ENCODE data around the gene S100A10.

Gene S100A10

DNA sequence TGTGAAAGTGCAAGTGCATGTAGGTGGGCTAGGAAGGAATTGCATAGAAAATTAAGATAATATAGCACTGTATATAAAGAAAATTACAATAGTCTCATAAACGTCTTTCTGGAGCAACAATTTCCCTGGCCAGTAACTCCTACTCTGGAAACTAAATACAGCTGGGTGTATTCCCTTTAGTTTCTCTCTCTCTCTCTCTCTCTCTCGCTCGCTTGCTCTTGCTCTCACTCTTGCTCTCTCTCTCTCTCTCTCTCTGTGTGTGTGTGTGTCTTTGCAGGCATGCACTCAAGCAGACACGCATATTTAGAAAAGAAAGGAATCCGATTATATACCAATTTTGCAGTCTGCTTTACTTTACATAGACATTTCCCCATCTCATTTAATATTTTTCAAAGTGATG lies 14.7 kb downstream of the S100A10 start:
- Histone ChIP-seq H3K9me3 (ENCODE audit: low read depth, low read length) (no peaks in the 10 kb centered on the region), H3K9ac (ENCODE audit: insufficient read length) (no peak overlapping the region), H3K36me3 (ENCODE audit: insufficient read depth, low read length) (no peaks in the 10 kb centered on the region), H3K27ac (no peak overlapping the region), H3K4me3 (no peak overlapping the region)
- DNase-seq (ENCODE audit: low read depth, low spot score) = no peak
- no peak for TF ChIP-seq POLR2AphosphoS5 (IDR thresholded peaks at IDR 0.05; ENCODE audit: borderline replicate concordance, low read depth, low read length)
- no peak for TF ChIP-seq EZH2 (IDR thresholded peaks at IDR 0.05)
- TF ChIP-seq FOXP2 (optimal IDR thresholded peaks at IDR 0.05; ENCODE audit: control extremely low read depth, extremely low read length, insufficient read depth) = no peak

DNA sequence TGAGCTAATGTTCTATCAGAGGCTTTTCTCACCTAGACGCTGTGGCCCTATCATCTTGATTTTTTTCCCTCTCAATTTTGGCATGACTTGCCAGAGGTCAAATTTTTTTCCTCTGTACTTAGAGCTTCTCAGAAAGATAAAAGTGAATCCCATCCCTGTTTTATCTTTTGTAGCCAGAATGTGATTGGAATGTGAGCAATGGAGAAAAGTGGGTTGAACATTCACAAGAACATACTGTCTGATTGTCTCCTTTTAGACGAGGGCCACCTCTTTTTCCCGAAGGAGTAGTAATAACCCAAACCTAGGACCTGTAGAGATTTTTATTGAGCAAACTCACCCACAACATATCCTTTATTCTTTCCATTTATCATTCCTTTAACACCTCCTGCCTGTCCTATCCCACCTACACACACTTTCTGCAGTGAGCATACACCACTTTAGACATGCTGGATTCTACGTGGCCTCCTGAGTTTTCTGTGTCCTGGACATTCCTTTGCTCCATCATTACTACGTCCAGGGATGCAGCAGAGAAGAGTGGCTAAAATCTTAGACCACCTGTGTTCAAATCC lies 15.9 kb downstream of the S100A10 start:
- no peak overlapping the region for H3K27ac ChIP-seq

DNA sequence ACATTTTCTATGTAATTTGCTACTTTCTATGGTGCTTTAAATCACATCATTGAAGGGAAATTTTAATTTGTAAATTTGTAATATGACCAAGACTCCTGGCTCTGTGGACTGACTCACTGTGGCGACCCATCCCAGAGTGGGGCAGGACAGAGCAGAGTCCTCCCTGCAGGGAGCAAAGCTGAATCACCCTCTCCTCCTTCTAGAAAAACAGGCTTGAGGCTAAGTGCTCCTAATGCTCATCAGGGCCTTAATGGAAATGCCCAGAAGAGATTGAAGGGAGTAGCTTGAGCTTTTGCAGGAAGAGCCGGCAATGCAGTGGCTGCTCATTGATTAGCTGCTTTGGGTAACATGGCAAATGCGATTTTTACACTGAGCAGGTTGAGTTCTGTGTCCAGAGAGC lies 16.8 kb downstream of the S100A10 start:
- no peak for DNase-seq (ENCODE audit: low read depth, low spot score)
- H3K4me3 ChIP-seq = no peak overlapping the region
- no peak overlapping the region for H3K27ac ChIP-seq
- H3K9ac ChIP-seq (ENCODE audit: insufficient read length) = no peak overlapping the region
- H3K9me3 ChIP-seq (ENCODE audit: low read depth, low read length) = no peaks in the 10 kb centered on the region
- H3K36me3 ChIP-seq (ENCODE audit: insufficient read depth, low read length) = no peaks in the 10 kb centered on the region
- TF ChIP-seq POLR2AphosphoS5 (IDR thresholded peaks at IDR 0.05; ENCODE audit: borderline replicate concordance, low read depth, low read length) (no peak), FOXP2 (optimal IDR thresholded peaks at IDR 0.05; ENCODE audit: control extremely low read depth, extremely low read length, insufficient read depth) (no peak), EZH2 (IDR thresholded peaks at IDR 0.05) (no peak)

More for the DNA sequence above, 15.9 kb downstream of the S100A10 start:
- Histone ChIP-seq H3K4me3 (no peak overlapping the region), H3K36me3 (ENCODE audit: insufficient read depth, low read length) (no peaks in the 10 kb centered on the region), H3K9me3 (ENCODE audit: low read depth, low read length) (no peaks in the 10 kb centered on the region), H3K9ac (ENCODE audit: insufficient read length) (no peak overlapping the region)
- TF ChIP-seq FOXP2 (optimal IDR thresholded peaks at IDR 0.05; ENCODE audit: control extremely low read depth, extremely low read length, insufficient read depth) = no peak
- TF ChIP-seq EZH2 (IDR thresholded peaks at IDR 0.05) = no peak
- TF ChIP-seq POLR2AphosphoS5 (IDR thresholded peaks at IDR 0.05; ENCODE audit: borderline replicate concordance, low read depth, low read length) = no peak
- no peak for DNase-seq (ENCODE audit: low read depth, low spot score)

DNA sequence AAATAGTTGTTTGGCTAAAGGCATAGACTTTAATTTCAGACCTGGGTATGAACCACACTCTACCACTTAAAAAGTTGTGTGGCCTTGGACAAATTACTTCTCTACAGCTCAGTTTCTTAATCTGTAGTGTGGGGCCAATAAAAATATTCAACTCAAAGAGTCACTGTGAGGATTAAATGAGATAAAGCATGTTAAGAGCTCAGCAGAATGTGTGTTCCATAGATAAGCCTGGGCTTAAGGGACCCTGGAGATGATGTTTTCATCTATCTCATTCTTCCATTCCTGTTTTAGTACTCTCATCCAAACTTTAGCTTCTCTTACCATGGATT lies 17.7 kb downstream of the S100A10 start:
- Histone ChIP-seq H3K36me3 (ENCODE audit: insufficient read depth, low read length) (no peaks in the 10 kb centered on the region), H3K4me3 (no peak overlapping the region), H3K9me3 (ENCODE audit: low read depth, low read length) (no peaks in the 10 kb centered on the region), H3K9ac (ENCODE audit: insufficient read length) (no peak overlapping the region), H3K27ac (no peak overlapping the region)
- no peak for TF ChIP-seq EZH2 (IDR thresholded peaks at IDR 0.05)
- no peak for TF ChIP-seq FOXP2 (optimal IDR thresholded peaks at IDR 0.05; ENCODE audit: control extremely low read depth, extremely low read length, insufficient read depth)
- no peak for TF ChIP-seq POLR2AphosphoS5 (IDR thresholded peaks at IDR 0.05; ENCODE audit: borderline replicate concordance, low read depth, low read length)
- no peak for DNase-seq (ENCODE audit: low read depth, low spot score)

DNA sequence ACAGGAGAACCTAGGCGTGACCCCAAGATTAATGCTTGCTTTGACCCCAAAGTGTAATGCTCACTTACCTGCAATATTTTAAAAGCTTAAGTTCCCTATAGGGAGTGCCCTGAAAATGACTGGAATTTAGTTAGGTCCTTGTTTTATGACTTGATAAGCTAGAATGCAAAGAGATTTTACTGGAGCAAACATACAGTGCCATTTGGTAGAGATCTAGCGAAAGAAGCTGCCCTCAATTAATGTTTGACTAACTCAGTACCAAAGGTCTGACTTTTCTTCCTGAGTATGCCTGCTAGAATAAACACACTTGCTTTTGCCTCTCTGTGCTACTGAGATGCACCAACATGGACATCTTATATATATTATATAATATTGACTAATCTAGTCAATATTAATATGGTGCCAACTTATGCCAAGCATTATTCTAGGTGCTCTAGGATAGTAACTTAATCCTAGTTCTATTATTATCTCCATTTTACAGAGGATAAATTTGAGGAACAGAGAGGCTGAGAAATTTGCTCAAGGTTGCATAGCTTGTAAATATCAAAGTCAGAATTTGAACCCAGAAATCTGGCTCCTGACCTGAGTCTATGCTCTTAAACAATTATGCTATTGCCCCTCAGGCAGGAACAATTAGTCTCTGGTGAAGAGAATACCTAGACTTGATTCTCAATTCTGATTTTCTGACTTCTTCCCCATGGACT lies 18.2 kb downstream of the S100A10 start:
- Histone ChIP-seq H3K9me3 (ENCODE audit: low read depth, low read length) (no peaks in the 10 kb centered on the region), H3K4me3 (no peak overlapping the region), H3K36me3 (ENCODE audit: insufficient read depth, low read length) (no peaks in the 10 kb centered on the region), H3K27ac (no peak overlapping the region), H3K9ac (ENCODE audit: insufficient read length) (no peak overlapping the region)
- TF ChIP-seq POLR2AphosphoS5 (IDR thresholded peaks at IDR 0.05; ENCODE audit: borderline replicate concordance, low read depth, low read length) (no peak), FOXP2 (optimal IDR thresholded peaks at IDR 0.05; ENCODE audit: control extremely low read depth, extremely low read length, insufficient read depth) (no peak), EZH2 (IDR thresholded peaks at IDR 0.05) (no peak)
- DNase-seq (ENCODE audit: low read depth, low spot score) = no peak

DNA sequence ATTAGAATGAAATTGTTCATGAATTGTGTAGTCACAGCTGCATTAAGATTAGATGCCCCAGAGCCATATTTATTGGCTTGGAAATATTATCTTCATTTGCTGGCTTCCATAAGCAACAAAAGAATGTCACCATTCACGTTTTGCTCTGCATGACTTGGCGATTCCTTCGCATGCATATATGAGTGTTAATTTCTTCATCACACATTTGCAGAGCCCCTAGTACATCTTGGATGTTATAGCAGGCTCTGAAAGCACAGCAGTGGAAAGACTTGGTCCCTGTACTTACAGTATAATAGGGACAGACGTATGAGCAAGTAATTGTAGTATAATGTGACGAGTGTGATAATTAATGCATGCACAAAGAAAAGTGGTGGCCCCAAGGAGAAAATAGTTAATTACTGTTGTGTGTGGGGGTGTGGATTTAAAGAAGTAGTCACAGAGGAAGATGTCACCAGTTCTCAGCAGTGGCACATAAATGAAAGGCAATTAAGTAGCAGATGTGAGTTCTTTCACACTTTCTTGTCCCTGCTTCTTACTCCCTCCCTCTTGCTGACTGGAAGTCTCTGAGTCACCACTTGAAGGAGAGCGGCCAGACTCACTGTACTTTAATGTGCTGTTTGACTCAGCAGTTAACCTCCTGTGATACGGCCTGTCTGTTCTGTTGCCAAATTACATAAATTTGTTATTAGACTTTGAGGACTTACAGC lies 21.0 kb downstream of the S100A10 start:
- Histone ChIP-seq H3K27ac (peak overlapping the region; percentile 49; the same call in 1 of the 2 replicates), H3K4me3 (no peak overlapping the region)
- no peak for DNase-seq (ENCODE audit: low read depth, low spot score)

DNA sequence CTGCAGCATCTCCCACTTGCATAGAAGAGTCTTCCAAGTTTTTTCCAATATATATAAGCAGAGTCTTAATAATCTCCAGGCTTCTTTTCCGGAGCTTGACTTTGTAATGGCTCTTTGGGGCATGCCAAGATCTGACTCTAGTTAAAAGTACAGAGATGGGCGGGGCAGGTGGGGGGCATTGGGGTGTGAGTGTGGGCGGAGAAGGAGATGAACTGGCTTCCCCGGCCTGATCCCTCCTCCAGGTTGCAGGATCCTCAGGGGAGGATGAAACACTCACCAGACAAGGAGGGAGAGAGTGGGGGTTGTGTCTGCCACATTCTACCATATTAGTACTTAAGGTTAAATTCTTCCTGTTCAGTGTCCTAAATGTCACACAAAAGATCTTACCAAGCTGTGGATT lies 23.0 kb downstream of the S100A10 start:
- Histone ChIP-seq H3K4me3 (no peak overlapping the region), H3K9ac (ENCODE audit: insufficient read length) (no peak overlapping the region), H3K9me3 (ENCODE audit: low read depth, low read length) (no peaks in the 10 kb centered on the region), H3K27ac (no peak overlapping the region), H3K36me3 (ENCODE audit: insufficient read depth, low read length) (no peaks in the 10 kb centered on the region)
- no peak for TF ChIP-seq FOXP2 (optimal IDR thresholded peaks at IDR 0.05; ENCODE audit: control extremely low read depth, extremely low read length, insufficient read depth)
- no peak for TF ChIP-seq EZH2 (IDR thresholded peaks at IDR 0.05)
- TF ChIP-seq POLR2AphosphoS5 (IDR thresholded peaks at IDR 0.05; ENCODE audit: borderline replicate concordance, low read depth, low read length) = no peak
- DNase-seq (ENCODE audit: low read depth, low spot score) = no peak

More for the DNA sequence above, 21.0 kb downstream of the S100A10 start:
- Histone ChIP-seq H3K9me3 (ENCODE audit: low read depth, low read length) (no peaks in the 10 kb centered on the region), H3K36me3 (ENCODE audit: insufficient read depth, low read length) (no peaks in the 10 kb centered on the region), H3K9ac (ENCODE audit: insufficient read length) (no peak overlapping the region)
- TF ChIP-seq POLR2AphosphoS5 (IDR thresholded peaks at IDR 0.05; ENCODE audit: borderline replicate concordance, low read depth, low read length) = no peak
- TF ChIP-seq EZH2 (IDR thresholded peaks at IDR 0.05) = no peak
- TF ChIP-seq FOXP2 (optimal IDR thresholded peaks at IDR 0.05; ENCODE audit: control extremely low read depth, extremely low read length, insufficient read depth) = no peak

DNA sequence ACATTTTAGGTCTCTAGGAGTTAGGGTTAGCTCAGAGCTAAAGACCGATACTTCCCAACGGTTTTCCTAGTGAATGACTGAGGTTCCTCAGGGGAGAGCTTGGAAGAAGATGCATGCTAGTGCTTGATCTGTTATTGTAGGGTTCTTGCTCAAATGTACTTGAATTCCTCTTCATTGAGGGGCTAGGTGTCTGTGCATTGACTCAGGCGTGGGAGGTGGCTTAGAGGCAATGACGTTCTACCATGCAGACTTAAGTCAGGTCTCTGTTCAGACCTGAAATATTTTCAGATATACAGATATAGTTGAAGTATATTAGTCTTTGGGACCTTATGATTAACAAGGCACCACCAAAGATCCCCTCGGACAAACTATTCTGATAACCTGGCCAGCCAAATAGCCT lies 23.5 kb downstream of the S100A10 start:
- Histone ChIP-seq H3K9ac (ENCODE audit: insufficient read length) (no peak overlapping the region), H3K4me3 (no peak overlapping the region), H3K27ac (no peak overlapping the region), H3K36me3 (ENCODE audit: insufficient read depth, low read length) (no peaks in the 10 kb centered on the region), H3K9me3 (ENCODE audit: low read depth, low read length) (no peaks in the 10 kb centered on the region)
- DNase-seq (ENCODE audit: low read depth, low spot score) = no peak
- TF ChIP-seq EZH2 (IDR thresholded peaks at IDR 0.05) = no peak
- no peak for TF ChIP-seq FOXP2 (optimal IDR thresholded peaks at IDR 0.05; ENCODE audit: control extremely low read depth, extremely low read length, insufficient read depth)
- TF ChIP-seq POLR2AphosphoS5 (IDR thresholded peaks at IDR 0.05; ENCODE audit: borderline replicate concordance, low read depth, low read length) = no peak

Measured in SK-N-MC (cell line).